ENCODE results near the gene TPM1. TPM values are rescaled to one million over a fixed set of nuclear protein-coding genes. Genes with fewer than 3 reads are reported as not detected.

Gene TPM1
- total RNA-seq, 1 donor from 2014 or later: 498 TPM

DNA sequence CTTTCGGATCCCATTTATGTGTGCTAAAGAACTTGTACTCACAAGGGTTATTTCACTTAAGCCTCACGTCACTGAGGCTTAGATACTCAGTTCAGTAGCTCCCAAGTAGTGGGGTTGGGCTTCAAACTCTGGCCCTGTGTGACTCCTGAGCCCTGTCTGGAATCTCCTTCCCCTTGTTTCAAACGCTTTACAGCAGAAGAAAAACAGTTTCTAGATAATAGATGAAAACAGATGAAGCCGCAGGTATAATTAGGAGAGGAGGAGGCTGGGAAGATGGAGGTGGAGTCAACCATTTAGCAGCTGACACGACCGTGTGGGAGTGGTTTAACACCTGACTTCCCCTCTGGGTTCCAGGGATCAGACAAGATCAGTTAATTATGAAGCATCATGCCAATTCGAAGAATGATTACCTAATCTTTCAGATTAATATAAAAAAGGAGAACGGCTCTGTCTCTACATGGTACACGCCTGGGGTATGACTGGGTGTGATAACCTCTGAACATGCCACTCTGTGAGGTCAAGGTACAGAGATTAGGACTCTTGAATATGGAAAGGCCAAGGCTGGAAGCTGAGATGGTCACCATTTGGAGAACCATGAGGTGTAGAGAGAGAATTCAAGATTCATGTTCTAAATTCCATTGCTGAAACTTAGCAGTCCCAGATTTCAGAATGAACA, 31.1 kb downstream of the TPM1 start:
- H3K4me3 ChIP-seq: no peak overlapping the region
- peaks cover 0 to 9% of the 10 kb centered on the region in 2 donors for H3K36me3 ChIP-seq
- H3K27me3 ChIP-seq: no peaks in the 10 kb centered on the region
- H3K9me3 ChIP-seq: no peaks in the 10 kb centered on the region
- no peak for DNase-seq (ENCODE audit: extremely low spot score in 2 of 2)
- intact Hi-C loops (cut with DNase I): no loop called here
- H3K4me1 ChIP-seq: peaks cover 15% of the 10 kb centered on the region
- H3K27ac ChIP-seq: no peak overlapping the region
- TF ChIP-seq, protein P1, sequence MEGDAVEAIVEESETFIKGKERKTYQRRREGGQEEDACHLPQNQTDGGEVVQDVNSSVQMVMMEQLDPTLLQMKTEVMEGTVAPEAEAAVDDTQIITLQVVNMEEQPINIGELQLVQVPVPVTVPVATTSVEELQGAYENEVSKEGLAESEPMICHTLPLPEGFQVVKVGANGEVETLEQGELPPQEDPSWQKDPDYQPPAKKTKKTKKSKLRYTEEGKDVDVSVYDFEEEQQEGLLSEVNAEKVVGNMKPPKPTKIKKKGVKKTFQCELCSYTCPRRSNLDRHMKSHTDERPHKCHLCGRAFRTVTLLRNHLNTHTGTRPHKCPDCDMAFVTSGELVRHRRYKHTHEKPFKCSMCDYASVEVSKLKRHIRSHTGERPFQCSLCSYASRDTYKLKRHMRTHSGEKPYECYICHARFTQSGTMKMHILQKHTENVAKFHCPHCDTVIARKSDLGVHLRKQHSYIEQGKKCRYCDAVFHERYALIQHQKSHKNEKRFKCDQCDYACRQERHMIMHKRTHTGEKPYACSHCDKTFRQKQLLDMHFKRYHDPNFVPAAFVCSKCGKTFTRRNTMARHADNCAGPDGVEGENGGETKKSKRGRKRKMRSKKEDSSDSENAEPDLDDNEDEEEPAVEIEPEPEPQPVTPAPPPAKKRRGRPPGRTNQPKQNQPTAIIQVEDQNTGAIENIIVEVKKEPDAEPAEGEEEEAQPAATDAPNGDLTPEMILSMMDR (IDR thresholded peaks at IDR 0.05): no peak
- no peak for TF ChIP-seq POLR2A (IDR thresholded peaks at IDR 0.05)
- no peak for TF ChIP-seq POLR2AphosphoS5 (IDR thresholded peaks at IDR 0.05; ENCODE audit: insufficient read depth in 1 of 2, low read depth in 1 of 2)

DNA sequence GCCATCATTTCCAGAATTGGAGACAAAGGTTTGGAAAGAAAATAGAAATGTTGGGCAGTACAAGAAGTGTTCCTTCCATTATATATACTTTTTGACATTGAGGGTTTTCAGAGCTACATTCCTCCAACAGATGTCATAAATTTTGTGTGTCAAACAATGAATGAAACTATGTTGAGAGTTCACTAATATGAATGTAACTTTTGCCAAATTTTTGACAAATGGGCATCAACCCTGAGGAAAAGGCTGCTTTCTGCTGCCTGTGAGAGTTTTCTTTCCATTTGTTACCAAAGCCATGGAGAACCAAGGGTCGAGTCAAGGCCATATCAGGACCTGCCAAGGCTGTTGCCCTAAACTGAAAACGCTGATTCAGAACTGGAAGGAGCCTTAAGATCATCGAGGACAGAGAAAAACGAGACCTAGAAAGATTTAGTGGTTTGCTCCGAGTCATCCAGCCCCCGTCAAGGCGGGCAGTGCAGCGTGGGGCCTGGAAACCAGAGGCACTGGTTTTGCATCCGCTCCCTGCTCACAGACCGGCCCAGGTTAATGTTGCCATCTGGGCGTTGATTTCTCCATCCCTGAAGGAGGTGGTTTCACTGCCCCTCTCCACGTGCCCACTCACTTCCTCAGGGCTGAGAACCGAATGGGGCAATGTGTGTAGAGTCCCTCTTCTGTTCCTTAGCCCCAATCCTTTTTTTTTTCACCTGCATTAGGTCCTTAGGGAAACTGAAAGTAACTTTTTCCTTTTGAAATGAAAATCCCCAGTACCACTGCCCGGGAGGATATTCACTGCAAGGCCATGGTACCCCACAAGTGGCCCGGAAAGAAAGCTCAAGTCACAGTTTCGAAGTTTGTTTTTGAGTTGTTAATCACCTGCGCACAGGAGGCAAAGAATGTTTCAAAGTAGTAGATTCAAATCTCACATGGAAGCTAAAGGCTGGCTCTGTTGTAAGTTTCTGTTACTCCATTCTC, 32.8 kb downstream of the TPM1 start:
- Histone ChIP-seq H3K9me3 (no peaks in the 10 kb centered on the region), H3K27ac (peak overlapping the region; percentile 23), H3K4me1 (peaks cover 15% of the 10 kb centered on the region), H3K36me3 (peaks cover 0 to 8% of the 10 kb centered on the region in 2 donors), H3K27me3 (no peaks in the 10 kb centered on the region), H3K4me3 (no peak overlapping the region)
- TF ChIP-seq POLR2A (IDR thresholded peaks at IDR 0.05): no peak
- TF ChIP-seq POLR2AphosphoS5 (IDR thresholded peaks at IDR 0.05; ENCODE audit: insufficient read depth in 1 of 2, low read depth in 1 of 2): peak in 1 of 2 donors; percentile 16
- TF ChIP-seq, protein P1 (IDR thresholded peaks at IDR 0.05): no peak
- intact Hi-C loops (cut with DNase I): no loop called here
- DNase-seq (ENCODE audit: extremely low spot score in 2 of 2): no peak

- intact Hi-C loops (cut with DNase I): no loop called here
- peaks cover 15% of the 10 kb centered on the region for H3K4me1 ChIP-seq
Observed at GRCh38 chr15:63075984-63076713, 33.6 kb downstream of the TPM1 start.

GRCh38 chr15:63076714-63077046, 34.1 kb downstream of the TPM1 start:
- Histone ChIP-seq H3K9me3 (no peaks in the 10 kb centered on the region), H3K4me3 (no peak overlapping the region), H3K4me1 (peaks cover 15% of the 10 kb centered on the region), H3K27me3 (no peaks in the 10 kb centered on the region), H3K36me3 (peaks cover 0 to under 1% of the 10 kb centered on the region in 2 donors), H3K27ac (no peak overlapping the region)
- no peak for DNase-seq (ENCODE audit: extremely low spot score in 2 of 2)
- intact Hi-C loops (cut with DNase I): no loop called here
- TF ChIP-seq POLR2A (IDR thresholded peaks at IDR 0.05): no peak
- no peak for TF ChIP-seq POLR2AphosphoS5 (IDR thresholded peaks at IDR 0.05; ENCODE audit: insufficient read depth in 1 of 2, low read depth in 1 of 2)
- TF ChIP-seq, protein P1 (IDR thresholded peaks at IDR 0.05): no peak

More at GRCh38 chr15:63075984-63076713, 33.6 kb downstream of the TPM1 start:
- no peak overlapping the region for H3K27ac ChIP-seq
- TF ChIP-seq, protein P1 (IDR thresholded peaks at IDR 0.05): no peak
- TF ChIP-seq POLR2AphosphoS5 (IDR thresholded peaks at IDR 0.05; ENCODE audit: insufficient read depth in 1 of 2, low read depth in 1 of 2) (no peak), POLR2A (IDR thresholded peaks at IDR 0.05) (no peak)
- H3K9me3 ChIP-seq: no peaks in the 10 kb centered on the region
- H3K4me3 ChIP-seq: no peak overlapping the region
- no peaks in the 10 kb centered on the region for H3K27me3 ChIP-seq
- H3K36me3 ChIP-seq: peaks cover 0 to 6% of the 10 kb centered on the region in 2 donors
- no peak for DNase-seq (ENCODE audit: extremely low spot score in 2 of 2)

Measured in vagina (tissue), 2 donors.